Measurements from ENCODE around the gene OR9Q1. TPM values are rescaled to one million over a fixed set of nuclear protein-coding genes. Genes with fewer than 3 reads are reported as not detected.

Gene OR9Q1
- total RNA-seq, 1 donor from 2014 or later: not detected

DNA sequence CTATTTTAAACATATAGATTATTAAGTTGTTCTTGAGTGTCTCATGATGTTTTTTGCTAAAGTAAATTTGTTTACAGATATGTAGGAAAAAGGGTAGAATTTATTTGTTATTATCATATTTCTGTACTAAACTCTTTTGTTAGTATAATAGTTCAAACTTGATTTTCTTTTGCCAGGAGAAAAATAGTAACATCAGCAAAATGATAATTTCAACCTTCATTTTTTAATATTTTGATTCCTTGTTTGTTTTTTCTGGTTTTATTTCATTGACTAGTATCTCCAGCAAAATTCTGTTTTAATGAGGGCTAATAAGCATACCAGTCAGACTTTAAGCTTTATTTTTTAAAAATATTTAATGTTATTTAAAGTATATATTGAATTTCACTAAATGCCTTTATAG is 192.8 kb downstream of the OR9Q1 start:
- DNase-seq (ENCODE audit: low spot score in 2 of 2): no peak
- Histone ChIP-seq H3K36me3 (no peaks in the 10 kb centered on the region), H3K4me3 (no peak overlapping the region), H3K27ac (no peak overlapping the region), H3K4me1 (no peaks in the 10 kb centered on the region), H3K9me3 (no peaks in the 10 kb centered on the region), H3K27me3 (no peaks in the 10 kb centered on the region)
- TF ChIP-seq, protein P1, sequence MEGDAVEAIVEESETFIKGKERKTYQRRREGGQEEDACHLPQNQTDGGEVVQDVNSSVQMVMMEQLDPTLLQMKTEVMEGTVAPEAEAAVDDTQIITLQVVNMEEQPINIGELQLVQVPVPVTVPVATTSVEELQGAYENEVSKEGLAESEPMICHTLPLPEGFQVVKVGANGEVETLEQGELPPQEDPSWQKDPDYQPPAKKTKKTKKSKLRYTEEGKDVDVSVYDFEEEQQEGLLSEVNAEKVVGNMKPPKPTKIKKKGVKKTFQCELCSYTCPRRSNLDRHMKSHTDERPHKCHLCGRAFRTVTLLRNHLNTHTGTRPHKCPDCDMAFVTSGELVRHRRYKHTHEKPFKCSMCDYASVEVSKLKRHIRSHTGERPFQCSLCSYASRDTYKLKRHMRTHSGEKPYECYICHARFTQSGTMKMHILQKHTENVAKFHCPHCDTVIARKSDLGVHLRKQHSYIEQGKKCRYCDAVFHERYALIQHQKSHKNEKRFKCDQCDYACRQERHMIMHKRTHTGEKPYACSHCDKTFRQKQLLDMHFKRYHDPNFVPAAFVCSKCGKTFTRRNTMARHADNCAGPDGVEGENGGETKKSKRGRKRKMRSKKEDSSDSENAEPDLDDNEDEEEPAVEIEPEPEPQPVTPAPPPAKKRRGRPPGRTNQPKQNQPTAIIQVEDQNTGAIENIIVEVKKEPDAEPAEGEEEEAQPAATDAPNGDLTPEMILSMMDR (IDR thresholded peaks at IDR 0.05): no peak
- intact Hi-C loops (cut with DNase I): no loop called here

DNA sequence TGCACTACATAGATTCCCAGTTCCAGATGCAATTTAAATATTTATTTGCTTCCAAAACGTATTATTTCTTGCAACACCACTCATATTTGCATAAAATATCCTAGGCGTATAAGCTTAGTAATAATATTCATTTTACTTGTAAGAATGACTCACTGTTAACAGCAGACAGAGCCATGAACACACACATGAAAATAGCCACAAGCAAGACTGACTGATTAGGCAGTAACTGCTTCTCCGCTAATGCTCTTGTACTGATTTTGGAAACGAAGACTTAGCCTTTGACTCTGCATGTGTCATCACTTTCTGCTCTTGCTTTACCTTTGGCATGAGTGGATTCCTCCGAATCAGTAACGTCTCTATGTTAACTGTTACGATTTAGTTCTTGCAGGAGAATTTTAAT is 199.0 kb downstream of the OR9Q1 start:
- Histone ChIP-seq H3K27me3 (no peaks in the 10 kb centered on the region), H3K27ac (no peak overlapping the region), H3K4me3 (no peak overlapping the region), H3K4me1 (no peaks in the 10 kb centered on the region), H3K9me3 (no peaks in the 10 kb centered on the region), H3K36me3 (no peaks in the 10 kb centered on the region)
- no peak for DNase-seq (ENCODE audit: low spot score in 2 of 2)
- intact Hi-C loops (cut with DNase I): no loop called here
- TF ChIP-seq, protein P1 (IDR thresholded peaks at IDR 0.05): no peak

DNA sequence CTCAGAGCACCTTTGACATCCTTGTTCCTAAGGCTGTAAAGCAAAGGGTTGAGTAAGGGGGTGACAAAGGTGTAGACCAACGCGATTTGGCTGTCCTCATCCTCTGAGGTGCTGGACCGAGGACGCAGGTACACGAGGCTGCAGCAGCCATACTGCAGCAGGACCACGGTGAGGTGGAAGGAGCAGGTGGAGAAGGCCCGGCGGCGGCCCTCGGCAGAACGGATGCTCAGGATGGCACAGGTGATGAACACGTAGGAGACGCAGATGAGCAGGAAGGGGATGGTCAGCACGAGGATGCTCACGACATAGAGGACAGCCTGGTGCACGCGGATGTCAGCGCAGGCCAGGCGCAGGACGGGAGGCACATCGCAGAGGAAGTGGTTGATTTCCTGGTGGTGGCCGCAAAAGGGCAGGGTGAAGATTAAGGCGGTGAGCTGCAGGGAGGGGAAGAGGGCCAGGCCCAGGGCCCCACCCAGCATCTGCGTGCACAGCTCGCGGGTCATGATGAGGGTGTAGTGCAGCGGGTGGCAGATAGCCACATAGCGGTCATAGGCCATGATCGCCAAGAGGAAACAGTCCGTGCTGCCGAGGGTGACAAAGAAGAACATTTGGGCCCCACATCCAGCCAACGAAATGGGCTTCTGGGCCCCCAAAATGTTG is 204.4 kb downstream of the OR9Q1 start:
- no peaks in the 10 kb centered on the region for H3K9me3 ChIP-seq
- intact Hi-C loops (cut with DNase I): no loop called here
- no peak for DNase-seq (ENCODE audit: low spot score in 2 of 2)
- no peaks in the 10 kb centered on the region for H3K4me1 ChIP-seq
- H3K4me3 ChIP-seq: no peak overlapping the region
- H3K36me3 ChIP-seq: no peaks in the 10 kb centered on the region
- H3K27me3 ChIP-seq: no peaks in the 10 kb centered on the region
- H3K27ac ChIP-seq: no peak overlapping the region
- TF ChIP-seq, protein P1 (IDR thresholded peaks at IDR 0.05): no peak

Other genes with a start within 250 kb of the OR9Q1 start
- gene OR6Q1, start 7.1 kb downstream of the OR9Q1 start, total RNA-seq: not detected
- gene OR9I1, start 101.6 kb downstream of the OR9Q1 start, total RNA-seq: not detected
- gene OR9Q2, start 165.2 kb downstream of the OR9Q1 start, total RNA-seq: not detected
- gene OR1S2, start 180.3 kb downstream of the OR9Q1 start, total RNA-seq: not detected
- gene OR1S1, start 188.8 kb downstream of the OR9Q1 start, total RNA-seq: not detected
- gene OR10Q1, start 205.0 kb downstream of the OR9Q1 start, total RNA-seq: not detected
- gene OR10W1, start 244.4 kb downstream of the OR9Q1 start, total RNA-seq: not detected